NOMO-1 treated with dmso at 0.1 percent for 144 hours (cell line): ENCODE data around the gene TRPC4AP.
"Not testable (repeated sequence)": the region's sequence is repeated elsewhere in the genome, so short reads cannot be mapped to it uniquely, and the experiment has no call there.

Source experiments
- DNase-seq: peaks from one replicate; lab custom pipeline; 2025; ENCODE audit not compliant: unreplicated experiment; lab: John Stamatoyannopoulos, UW

TRPC4AP gene

DNA sequence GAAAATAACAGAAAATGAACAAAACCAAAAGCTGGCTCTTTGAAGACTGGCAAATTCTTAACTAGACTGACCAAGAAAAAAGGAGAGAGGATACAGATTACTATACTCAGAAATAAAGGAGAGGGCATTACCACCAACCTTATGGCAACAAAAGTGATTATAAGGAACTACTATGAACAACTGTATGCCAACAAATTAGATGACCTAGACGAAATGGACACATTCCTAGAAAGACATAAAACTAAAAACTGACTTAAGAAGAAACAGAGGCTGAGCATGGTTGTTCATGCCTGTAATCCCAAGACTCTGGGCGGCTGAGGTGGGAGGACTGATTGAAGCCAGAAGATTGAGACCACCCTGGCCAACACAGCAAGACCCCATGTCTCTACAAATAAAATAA lies 33.5 kb downstream of the TRPC4AP start:
- no peak for DNase-seq

DNA sequence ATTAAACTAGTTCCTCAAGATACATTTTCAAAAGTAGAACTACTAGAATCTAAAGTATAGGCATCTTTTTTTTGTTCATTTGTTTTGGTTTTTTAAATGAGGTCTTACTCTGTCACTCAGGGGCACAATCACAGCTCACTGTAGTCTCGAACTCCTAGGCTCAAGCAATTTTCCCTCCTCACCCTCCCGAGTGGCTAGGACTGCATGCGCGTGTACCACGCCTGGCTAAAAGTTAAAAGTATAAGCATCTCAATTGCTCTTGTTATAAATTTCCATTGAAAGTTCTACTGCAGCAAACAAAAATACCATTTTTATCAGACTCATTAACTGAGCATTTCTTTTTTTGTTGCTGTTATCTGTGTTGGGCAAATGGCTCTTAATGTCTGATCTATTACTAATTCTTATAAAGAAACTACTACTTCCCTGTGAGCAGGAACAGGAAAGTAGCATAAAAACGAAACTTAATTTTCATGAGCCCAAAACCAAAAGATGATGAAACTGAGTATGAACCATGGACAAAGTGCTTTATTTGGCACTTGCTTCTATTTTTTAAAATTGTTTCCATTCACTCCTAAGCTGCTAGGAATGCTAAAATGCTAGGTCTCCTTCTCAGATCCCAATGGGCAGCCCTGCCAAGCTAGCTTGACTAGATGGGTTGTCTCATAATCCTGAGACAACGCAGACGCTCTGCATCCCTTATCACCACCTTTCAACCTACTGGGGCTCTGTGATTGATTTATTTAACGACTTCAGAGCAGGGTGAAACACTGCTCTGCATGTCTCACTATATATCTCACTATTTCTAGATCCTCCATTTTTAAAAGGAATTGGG lies 36.9 kb downstream of the TRPC4AP start:
- DNase-seq, result peak; percentile 51

DNA sequence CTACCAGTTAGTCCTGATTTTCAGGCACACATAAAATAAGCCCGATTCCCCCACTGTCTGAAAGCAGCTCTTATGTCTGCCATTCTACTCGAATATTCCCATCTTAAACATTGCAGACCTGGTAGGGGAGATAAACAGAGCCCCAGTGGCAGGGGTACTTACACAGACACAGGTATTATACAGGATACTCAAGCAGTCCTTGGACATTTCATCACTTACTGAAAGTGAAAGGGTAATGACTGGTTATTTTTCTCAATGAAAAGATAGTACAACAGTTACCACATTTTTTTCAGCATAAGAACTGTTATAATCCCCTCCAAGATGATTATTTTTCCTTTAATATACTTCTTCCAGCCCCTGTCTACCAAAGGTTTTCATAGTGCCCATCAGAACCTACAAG lies 37.8 kb downstream of the TRPC4AP start:
- DNase-seq, result no peak

DNA sequence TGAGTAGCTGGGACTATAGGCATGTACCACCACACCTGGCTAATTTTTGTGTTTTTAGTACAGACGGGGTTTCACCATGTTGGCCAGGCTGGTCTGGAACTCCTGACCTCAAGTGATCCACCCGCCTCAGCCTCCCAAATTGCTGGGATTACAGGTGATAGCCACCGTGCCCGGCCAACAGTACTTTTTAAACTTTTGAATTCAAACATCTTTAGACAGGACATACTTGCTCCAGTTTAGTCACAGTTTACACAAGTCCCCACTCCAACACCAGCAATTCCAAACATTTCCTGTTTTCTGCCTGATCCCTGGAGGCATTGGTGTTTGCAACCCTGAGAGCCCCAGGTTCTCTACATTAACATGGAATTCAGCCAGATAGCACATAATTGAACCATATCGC lies 40.0 kb downstream of the TRPC4AP start:
- not testable (repeated sequence) for DNase-seq

DNA sequence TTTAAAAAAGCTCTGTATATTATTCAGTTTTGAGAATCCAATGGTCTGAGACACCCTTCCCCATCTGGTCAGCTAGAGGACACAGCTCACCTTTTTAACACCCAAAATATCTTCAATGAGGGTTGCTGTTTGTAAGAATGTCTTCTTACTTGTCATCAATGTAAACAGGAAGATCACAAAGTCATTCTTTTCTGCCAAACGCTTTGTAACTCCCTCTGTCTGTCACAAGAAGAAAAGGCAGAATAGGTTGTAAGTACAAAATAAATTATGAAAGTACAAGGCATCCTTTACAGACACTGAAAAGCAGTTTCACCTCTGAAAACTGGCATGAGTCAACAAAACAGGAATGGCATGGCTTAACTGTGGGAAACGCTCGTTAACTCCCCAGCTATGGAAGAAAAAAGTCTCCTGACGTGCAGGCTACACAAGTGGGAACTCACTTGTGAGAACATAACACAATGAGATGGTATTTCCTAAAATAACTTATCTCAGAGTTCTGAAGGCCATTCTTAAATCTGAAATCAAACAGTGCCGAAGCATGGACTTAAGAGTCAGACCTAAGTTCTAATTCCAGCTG lies 42.7 kb downstream of the TRPC4AP start:
- no peak for DNase-seq

DNA sequence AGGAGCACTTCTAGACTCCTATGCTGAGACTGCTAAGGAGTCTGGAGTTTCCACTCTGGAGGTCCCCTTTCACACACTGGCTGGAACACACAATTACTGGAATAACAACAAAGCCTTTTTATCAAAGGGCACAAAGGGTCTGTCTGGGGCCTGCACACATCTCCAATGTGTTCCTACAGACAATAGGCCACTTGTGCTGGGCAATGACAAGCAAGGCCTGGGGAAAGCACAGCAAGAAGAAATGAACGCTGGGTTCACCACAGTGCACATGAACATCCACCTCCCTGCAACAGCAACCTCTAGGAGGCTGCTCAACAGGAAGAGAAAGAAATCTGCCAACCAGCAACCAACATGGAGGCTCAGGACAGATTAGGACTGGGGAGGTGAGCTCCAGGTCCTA lies 43.9 kb downstream of the TRPC4AP start:
- no peak for DNase-seq

DNA sequence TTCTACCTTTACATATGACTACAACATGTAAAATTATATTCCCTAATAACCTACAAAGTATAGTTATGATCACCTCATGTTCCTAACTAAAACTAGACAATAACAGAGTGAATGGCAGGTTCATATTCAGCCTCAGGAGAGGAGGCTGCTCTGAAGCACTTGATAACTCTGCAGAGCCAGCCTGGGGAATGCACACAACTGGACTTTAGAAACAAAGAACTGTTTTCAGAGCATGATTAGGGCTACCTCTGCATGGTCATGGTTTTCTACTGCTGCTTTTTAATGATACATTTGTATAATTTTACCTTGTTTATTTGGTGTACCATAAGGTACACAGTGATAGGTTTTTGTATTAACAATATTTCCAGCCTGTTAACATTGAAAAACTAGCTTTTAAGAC lies 50.3 kb downstream of the TRPC4AP start:
- DNase-seq, result no peak

DNA sequence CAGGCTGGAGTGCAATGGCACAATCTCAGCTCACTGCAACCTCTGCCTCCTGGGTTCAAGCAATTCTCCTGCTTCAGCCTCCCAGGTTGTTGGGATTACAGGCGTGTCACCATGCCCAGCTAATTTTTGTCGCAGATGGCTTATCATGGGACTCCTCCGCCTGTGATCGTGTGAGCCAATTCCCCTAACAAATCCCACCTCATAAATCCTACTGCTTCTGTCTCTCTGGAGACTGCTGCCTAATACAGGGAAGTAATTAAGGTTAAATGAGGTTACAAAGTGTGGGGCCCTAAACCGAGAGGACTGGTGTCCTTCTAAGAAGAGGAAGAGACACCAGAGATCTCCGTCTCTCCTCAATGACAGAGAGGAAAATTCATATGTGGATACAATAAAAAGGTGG lies 52.0 kb downstream of the TRPC4AP start:
- no peak for DNase-seq

DNA sequence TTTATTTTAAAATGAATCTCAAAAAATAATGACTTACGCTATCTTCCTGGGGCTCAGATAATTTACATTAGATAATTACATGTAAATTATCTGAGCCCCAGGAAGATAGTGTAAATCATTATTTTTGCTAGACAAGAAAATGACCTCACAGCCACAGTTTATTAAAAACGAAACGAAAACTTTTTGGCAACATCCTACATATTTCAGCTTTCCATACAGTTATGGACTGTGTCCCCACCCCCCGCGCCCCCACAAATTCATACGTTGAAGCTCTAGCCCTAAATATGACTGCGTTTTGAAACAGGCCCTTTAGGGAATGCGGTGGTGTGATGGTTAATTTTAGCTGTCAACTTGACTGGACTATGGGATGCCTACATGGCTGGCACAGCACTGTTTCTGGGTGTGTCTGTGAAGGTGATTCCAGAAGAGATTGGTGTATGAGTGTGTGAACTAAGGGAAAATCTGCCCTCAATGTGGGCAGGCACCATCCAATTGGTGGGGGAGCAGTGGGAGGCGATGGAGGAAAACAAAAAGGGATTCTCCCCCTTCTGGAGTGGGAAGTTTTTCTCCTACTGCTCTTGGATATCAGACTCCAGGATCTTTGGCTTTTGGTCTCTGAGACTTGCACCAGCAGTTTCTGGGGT lies 52.6 kb downstream of the TRPC4AP start:
- no peak for DNase-seq

DNA sequence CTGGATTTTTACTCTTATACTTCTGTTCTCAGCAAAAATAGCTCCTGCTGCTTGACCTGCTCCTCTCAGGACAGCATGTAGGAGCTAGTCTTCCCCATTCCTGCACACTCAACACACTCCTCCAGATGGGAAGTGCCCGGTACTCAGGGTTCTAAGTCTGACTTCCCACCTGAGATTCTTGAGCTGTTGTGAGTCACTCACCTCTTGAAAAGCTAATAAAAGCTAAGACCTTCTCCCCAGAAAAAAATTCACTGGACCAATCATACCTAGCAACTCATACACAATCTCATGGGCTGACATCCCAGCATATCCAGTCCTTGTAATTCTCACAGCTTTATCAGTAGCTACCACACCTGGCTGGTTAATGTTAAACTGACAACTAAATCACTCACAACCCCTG lies 53.5 kb downstream of the TRPC4AP start:
- no peak for DNase-seq

DNA sequence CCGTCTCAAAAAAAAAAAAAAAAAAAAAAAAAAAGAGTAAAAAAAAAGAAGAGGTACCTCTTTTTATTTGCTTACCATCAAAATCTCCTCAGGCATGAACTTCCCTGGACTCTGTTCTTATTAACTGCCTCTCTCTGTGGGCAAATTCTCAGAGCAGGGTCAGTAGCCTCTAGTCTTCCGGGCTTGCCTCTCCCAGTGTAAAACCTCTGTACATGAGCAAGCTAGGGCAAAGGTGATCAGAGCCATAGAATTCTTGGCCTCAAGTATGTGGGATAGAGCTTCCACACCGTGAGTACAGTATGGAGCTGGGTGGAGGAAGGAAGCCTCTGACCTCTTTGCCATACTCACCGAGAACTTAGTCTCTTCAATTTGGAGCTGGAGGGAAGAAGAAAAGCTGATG lies 58.5 kb downstream of the TRPC4AP start:
- no peak for DNase-seq

DNA sequence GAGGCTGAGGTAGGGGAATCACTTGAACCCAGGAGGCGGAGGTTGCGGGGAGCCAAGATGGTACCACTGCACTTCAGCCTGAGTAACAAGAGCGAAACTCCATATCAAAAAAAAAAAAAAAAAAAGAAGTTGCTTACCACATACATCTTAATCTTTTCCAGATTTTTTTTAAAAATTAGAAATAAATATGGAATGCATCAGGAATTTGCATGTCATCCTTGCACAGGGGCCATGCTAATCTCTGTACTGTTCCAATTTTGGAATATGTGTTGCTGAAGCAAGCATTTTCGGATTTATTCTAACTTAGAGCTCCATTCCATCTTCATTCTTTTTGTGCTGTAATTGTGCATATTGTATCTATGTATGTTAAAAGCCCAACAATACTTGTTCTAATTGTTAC lies 62.5 kb downstream of the TRPC4AP start:
- no peak for DNase-seq

DNA sequence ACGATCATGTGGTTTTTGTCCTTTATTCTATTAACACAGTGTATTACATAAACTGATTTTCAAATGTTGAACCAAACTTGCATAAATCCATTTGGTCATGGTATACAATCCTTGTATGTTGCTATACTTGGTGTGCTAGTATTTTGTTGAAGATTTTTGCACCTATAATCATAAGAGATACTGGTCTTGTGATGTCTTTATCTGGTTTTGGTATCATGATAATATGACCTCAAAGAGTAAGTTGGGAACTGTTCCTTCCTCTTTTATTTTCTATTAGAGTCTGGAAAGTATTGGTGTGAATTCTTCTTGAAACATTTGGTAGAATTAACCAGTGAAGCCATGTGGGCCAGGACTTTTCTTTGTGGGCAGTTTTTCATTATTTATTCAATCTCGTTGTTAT lies 65.3 kb downstream of the TRPC4AP start:
- DNase-seq, result no peak

DNA sequence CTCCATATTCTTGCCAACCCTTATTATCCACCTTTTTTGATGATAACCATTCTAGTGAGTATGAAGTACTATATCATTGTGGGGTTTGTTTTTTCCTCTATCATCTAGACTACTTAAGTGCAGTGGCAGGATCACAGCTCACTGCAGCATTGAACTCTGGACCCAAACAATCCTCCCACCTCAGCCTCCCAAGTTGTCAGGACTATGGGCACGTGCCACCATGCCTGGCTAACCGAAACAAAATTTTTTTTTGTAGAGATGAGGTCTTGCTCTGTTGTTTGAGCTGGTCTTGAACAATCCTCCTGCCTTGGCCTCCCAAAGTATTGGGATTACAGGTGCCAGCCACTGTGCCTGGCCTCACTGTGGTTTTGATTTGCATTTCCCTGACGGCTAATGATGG lies 67.5 kb downstream of the TRPC4AP start:
- DNase-seq, result no peak

DNA sequence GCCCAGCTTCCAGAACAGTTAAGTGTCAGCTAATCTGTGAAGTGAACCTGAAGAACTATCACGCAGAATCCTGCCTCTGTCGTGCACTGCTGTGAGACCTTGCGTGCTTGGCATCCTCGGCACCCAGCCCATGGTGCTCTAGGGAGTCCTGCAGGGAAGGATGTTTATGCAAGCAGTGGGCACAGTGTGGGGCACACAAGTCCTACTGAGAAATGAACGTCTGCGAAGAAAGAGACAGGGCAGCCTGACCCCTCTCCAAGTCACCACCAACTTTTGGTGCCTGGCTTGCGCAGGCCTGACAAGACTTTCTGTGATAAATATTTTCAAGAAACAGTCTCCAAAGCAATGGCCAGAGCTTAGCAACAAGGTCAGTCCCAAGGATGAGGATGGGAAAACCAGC lies 69.0 kb downstream of the TRPC4AP start:
- DNase-seq, result no peak

DNA sequence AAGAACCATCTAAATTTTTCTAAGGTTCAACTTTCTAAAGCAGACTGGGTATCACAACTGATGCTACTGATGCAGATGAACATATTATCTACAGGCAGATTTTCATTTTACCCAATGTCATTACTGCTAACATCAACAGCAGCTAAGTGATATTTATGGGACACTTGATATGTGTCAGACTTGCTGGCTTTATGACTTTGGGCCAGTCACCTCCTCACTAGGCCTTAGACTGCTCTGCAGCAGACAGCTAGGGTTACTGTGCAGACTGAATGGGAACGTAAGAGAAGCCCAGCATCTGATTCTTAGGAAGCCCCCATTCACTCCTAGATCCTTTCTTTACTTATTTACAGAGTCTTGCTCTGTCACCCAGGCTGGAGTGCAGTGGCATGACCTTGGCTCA lies 70.8 kb downstream of the TRPC4AP start:
- DNase-seq, result no peak

DNA sequence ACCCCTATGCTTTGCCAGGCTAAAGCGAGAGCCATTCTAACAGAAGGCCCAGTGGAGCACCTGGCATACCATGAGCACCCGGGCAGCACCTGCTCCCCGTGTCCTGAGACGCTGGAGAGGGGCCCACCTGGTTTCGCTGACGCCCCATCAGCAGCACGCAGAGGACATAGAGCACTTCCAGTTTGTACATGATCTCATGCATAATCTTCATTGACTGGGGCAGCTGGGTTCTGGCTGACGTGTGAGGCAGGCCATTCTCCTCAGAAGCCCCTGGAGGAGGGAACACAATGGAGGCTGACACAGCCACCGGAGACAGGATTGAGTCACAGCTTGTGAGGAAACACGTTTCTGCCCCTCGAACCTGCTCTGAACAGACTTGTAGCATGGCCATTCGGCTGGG lies 71.5 kb downstream of the TRPC4AP start:
- DNase-seq, result no peak

DNA sequence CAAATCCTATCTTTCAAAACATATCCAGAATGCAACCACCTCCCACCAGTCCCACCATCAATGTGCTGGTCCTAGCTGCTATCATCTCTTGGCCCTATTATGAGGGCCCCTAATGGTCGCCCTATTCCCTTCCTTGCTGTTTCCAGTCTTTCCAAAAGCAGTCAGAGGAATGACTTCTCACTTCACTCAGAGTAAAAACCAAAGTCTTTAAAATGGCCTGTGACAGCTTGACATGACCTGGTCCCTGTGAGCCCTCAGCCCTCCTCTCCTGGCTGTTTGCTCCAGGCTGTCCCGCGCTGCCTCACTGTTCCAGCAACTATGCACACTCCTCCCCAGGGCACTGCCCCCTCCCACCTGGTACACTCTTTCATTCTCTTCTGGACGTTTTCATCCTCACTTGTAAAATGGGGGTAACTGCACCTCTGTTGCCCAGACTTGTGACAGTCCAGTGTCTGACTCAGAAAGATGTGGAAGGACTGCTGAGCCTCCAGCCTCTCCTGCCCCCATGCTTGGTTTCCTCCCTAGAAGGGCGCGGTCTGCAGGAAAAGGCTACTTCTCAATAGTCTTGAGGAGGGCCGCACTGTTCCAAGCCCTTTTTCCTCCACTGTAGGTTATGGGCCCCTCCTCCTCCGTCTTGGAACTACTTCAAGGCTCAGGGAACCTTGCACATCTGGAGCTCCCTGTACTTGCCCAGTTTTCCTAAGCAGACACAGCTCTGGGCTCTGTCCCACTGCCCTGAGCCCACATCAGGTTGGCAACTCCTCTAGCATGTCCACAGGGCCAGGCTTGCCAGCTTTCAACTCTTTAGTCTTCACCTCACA lies 72.3 kb downstream of the TRPC4AP start:
- DNase-seq, result no peak

DNA sequence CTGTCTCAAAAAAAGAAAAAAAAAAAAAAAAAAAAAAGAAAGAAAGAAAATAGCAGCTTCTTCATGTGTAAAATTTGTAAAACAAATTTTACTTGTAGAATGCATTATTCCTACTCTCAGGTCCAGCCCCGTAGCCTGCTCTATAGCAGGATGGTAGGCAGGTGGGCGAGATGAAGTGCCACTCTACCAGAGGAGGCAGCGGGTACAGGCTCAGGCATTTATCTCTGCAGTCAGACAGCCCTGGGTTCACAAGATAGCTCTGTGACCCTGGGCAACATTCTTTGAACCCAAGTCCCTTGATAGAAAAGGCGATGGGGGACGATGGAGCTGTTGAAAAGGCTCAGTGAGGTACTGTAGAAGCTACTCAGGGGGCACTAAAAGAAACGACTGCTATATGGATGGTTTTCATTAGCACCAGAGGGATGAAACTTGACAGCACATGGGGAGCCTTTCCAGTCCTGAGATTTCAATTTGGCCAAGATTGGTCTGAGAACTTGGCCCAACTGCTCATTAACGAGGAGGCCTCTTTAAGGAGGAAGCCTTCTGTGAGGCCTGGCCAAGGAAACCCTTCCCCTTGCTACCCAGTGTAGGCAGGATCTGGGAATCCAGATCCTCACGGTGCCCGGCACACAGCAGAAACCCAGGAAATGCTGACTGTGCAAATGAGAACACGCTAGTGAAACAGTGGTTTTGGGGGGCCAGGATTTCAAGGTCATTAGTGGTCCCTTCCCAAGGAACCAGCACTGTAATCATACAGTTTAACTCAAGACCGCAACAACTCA lies 73.8 kb downstream of the TRPC4AP start:
- DNase-seq, result no peak

DNA sequence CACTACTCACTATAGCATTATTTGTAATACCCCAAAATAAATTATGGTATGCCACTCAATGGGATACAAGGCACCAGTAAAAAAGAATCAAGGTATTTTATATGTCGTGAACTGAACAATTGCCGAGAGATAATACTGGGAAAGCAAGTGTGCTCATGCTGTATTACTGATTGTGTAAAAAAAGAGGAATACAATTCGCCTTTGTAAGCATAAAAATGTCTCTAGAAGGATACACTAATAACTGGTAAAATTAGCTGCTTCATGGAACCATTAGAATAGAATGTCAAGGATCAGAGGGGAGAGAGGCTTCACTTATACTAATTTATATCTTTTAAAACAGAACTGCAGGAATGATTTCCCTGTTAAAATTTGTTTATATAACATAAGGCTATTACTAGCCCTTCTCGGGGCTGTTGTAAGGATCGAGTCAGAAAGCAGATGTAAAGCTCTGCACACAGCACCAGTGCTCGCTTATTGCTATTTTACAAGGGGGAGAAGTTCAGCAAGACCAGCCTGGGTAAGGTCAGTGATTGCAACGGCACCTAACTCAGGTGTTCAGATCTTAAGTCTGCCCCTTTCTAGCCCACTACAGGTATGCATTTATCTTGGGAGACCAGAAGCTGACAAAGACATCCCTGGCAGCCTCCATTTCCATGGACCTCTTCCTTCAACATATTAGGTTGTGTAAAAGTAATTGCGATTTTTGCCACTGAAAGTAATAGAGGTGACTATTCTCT lies 75.3 kb downstream of the TRPC4AP start:
- no peak for DNase-seq
